NOMO-1 (cell line): ENCODE measurements around the gene MEIOSIN.
"Not testable (repeated sequence)": the region's sequence is repeated elsewhere in the genome, so short reads cannot be mapped to it uniquely, and the experiment has no call there.

Experiments
- DNase-seq, 2 experiments: peaks; one replicate each; lab custom pipeline; 2025; ENCODE audit not compliant: unreplicated experiment in 2 of 2; lab: John Stamatoyannopoulos, UW

The MEIOSIN gene, protein sequence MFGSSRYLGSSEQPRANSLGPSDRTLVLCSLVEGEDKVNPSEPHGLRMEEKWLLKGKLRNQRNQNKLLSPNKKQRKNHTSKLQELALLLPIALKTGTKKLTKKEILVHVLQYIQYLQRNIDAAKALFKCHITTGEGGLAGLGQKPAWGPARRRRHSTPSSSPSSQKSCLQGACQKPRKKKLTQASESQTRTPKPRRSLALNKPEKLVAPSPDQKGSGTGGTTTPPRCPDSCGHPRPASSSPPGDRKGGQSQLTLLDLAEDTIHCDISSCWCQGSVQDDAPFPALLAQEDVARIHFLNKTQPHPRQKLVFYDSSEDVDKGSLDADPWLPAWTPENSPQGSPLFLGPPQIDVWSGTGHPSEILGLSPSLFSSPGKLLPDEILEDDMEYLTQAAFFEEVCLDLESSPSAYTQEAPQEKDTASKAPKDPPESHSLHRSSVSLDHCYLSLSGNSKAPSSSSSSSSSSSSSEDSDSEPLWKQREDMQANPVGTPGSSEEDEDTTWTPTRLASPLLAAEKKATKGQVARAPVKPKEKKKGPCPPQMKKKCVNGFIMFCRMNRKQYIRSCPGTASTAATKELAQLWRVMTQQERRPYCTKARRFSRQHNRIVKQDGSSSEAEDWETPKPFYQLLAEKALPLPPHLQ

DNA sequence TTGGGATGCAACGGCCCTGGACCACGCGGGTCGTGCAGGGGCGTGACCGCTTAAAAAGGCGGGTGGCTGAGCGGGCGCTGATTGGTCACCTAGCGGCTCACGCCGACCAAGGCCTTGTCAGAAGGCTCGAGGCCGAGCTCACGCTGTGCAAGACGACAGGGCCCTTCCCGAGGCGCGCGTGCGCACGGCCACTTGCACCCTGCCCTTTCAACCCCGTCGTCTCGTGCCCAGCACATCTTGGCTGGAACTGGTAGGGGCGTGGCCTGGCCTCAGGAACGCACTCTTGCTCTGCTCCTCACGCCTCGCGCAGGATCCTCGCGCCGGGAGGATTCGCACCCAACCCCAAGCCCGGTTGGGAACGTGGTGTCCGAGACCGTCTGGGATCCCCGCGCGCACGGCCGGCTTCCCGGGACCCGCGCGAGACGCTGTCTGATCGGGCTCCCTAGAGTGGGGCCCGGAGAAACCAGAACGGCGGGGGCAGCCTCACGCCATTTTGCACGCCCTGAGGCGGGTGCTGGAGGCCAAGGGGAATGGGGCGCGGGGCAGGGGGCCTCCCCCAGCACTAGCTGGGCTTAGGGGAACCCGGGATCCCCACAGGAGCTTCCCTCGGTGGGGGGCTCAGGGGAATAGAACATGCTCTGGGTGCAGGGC is at the start of gene MEIOSIN:
MEIOSIN (plus strand) TSS at position 280 of the 651 bp plus-strand sequence. CDS start 1,938 bp downstream, outside the sequence.
- DNase-seq, result no peak

DNA sequence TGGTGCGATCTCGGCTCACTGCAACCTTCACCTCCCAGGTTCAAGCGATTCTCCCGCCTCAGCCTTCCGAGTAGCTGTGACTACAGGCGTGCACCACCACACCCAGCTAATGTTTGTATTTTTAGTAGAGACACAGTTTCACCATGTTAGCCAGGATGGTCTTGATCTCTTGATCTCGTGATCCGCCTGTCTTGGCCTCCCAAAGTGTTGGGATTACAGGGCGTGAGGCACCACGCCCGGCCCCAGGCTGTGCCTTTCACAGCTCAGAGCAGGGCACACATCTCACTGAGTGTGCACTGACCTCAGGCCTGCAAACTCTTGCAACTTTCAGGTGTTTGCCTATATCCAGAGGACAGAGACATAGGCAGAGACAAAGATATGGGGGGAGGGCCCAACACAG is 48.2 kb upstream of the MEIOSIN start:
- not testable (repeated sequence) for DNase-seq

DNA sequence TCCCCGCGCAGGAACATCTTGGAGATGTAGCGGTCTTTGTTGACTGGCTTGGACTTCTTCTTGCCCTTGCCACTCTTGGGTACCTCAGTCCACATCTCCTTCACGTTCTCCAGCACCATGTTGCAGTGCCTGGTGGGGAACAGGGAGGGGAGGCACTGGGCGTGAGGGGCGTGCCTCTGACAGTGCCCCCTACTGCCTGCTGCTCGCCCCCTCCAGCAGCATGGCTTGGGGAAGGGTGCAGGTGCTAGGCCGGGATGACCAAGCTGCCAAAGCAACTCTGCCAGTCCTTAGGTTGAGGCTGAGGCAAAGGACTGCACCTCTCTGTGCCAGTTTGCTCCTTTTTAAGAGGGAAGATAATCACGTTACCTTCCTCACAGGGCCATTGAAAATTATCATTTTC is 45.6 kb upstream of the MEIOSIN start:
- no peak for DNase-seq

DNA sequence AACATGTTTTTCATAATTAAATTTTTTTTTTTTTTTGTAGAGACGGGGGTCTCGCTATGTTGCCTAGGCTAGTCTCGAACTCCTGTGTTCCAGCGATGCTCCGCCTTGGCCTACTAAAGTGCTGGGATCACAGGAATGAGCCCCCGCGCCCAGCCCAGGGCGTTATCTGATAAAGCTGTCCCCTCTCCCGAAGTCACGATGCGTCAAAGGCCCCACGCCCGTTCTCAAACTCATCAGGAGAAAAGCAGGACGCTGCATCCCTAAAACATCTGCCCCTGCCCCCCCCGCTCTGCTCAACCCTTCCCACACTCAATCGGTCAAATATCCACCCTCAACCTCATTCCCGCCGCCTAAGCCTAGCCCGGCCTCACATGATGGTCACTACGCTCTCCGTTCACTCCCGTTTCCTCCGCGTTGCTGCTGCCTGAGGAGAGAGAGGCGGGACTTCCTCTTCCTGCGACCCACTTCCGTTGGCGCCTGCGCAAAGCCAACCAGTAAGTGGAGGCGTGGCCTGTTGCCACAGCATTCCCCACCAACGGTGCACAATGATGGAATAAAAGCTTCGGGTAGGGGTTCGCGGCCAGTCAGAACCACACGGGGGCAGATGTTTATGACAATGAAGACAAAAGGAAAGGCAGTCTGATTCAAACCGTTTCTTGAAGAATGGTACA is 41.6 kb upstream of the MEIOSIN start, which contains the start of gene SNRPD2:
SNRPD2 (minus strand) TSS at position 438 of the 671 bp plus-strand sequence; CDS start at position 373, 65 bp downstream.
- peak; percentile 87 to 94 for DNase-seq

DNA sequence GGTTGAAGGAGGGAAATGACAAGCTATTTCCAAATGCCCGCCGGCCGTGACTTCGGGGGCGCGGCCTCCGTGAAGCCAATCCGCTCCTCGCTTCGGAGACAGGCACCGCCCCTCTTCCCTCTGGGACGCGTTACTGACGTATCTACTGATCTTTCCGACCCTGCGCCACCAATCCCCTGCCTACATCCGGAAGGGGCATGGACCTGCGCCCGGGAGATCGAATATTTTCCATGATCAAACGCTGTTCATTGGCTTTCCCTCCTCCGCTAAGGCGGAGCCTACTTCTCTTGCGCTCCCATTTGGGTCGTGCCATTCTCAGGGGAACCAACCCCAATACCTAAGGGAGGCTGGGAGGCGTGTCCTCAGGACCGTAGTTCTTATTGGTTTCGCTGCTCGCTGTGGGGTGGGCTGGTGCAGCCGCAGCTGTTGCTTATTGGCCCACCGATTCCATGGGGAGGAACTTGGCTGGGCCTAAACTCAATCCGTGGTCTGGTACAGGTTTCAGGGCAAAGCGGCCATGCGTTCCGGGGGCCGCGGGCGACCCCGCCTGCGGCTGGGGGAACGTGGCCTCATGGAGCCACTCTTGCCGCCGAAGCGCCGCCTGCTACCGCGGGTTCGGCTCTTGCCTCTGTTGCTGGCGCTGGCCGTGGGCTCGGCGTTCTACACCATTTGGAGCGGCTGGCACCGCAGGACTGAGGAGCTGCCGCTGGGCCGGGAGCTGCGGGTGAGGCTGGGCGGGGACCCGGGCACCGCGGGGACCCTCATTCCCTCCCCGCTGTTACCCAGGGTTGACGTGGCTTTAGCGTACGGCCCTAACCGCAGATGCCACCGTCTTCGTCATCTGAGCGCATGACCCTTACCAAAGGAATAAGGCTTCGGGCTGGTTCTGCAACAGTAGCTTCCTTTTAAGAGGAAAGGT is 40.8 kb upstream of the MEIOSIN start, which contains the start of gene QPCTL:
QPCTL (plus strand) TSS at position 480 of the 919 bp plus-strand sequence; CDS start at position 518, 38 bp downstream.
- DNase-seq, result peak; percentile 100

DNA sequence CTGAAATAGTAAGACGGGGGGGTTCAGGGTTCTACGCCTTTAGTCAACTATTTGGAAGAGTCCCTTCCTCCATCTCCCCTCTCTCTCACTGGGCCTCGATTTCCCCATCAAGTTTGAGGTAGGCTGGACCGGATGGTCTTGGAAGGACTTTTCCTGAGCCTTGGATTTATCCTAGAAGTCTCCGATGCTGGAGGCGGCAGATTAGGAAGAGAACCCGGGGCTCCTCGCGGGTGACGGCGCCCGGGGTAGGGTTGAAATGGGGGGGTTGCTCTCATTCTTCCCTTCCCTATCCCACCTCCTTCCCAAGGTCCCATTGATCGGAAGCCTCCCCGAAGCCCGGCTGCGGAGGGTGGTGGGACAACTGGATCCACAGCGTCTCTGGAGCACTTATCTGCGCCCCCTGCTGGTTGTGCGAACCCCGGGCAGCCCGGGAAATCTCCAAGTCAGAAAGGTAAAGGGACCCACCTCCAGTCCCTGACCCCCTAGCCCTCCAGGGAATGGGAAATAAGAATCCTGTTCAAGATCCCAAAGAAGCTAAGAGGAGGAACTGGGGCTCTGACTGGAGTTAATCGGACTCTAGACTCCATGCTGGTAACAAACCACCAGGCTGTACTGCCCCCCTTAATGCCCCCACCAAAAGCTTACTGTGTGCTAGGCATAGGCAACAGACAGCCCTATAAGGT is 40.0 kb upstream of the MEIOSIN start:
- DNase-seq, result peak; percentile 30 to 33

DNA sequence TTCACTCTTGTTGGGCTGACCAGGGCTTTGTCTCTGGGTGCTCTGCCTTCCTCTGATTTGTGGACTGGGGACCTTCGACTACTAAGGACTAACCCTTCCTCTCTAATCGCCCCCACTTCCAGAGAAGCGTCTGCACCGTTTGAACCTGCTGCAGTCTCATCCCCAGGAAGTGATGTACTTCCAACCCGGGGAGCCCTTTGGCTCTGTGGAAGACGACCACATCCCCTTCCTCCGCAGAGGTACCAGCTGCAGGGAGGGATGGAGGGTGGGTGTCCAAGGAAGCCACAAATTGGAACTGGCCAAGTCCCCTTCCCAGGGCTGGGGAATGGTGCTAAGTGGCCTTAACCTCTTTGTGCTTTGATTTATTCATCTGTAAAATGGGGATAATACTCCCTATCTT is 31.6 kb upstream of the MEIOSIN start:
- DNase-seq, result no peak

DNA sequence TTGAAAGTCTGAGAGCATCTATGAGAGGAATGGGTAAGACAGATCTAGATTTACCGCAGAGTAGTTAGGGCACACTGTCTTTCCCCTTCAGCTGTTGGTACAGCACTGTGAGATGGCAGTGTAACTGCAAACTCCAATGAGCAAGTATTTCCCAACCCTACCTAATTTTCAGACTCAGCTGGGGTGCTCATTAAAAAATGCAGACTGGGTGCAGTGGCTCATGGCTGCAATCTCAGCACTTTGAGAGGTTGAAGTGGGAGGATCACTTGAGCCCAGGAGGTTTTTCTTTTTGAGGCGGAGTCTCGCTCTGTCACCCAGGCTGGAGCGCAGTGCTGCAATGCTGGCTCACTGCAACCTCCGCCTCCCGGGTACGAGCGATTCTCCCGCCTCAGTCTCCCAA is 28.1 kb upstream of the MEIOSIN start:
- no peak for DNase-seq

DNA sequence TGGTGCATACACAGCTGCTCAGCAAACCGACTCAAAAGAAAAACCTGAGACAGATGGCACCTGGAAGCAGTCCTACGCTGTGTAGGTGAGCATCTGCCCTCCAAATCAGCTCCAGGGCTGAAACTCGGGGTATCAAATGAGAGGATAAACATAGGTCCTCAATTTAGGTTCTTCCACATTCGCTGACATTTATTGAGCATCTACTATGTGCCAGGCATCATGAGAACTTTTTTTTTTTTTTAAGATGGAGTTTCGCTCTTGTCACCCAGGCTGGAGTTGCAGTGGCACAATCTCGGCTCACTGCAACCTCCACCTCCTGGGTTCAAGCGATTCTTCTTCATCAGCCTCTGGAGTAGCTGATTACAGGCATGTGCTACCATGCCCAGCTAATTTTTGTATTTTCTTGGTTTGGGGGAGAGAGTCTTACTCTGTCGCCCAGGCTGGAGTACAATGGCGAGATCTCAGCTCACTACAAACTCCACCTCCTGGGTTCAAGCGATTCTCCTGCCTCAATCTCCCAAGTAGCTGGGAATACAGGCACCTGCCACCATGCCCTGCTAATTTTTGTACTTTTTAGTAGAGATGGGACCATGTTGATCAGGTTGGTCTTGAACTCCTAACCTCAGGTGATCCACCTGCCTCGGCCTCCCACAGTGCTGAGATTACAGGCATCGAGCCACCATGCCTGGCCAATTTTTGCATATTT is 27.4 kb upstream of the MEIOSIN start:
- DNase-seq, result no peak

DNA sequence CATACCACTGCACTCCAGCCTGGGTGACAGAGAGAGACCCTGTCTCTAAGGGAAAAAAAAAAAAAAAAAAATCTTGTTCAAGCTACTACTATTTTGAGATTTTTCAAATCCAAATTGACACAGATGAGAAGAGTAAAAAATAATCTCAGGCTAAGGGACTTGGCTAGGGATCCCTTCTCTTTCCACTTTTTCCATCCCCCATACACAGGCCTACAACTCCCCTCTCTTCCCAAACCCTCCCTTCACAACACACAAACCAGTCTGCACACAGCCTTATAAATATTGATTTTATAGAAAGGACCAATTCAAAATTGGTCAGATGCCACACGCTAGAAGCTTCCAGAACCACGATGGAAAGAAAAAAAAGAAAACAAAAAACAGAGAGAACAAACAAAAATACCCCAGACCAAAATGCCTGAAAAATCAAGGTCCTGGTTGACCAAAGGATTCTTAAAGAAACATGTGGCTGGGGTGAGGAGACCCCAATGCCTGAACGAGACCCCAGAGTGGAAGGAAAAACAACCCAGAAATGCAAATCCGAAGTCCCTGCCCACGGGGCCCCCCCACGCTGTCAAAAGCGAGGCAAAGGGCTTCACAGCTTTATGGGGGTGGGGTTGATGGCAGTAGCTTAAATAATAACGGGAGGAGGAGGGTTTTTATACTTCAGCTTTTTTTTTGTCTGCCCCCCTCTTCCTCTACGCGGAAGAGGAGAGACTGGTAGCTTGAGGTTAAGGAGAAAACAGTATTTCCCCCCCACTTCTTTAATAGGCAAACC is 22.7 kb upstream of the MEIOSIN start:
- DNase-seq, result no peak

DNA sequence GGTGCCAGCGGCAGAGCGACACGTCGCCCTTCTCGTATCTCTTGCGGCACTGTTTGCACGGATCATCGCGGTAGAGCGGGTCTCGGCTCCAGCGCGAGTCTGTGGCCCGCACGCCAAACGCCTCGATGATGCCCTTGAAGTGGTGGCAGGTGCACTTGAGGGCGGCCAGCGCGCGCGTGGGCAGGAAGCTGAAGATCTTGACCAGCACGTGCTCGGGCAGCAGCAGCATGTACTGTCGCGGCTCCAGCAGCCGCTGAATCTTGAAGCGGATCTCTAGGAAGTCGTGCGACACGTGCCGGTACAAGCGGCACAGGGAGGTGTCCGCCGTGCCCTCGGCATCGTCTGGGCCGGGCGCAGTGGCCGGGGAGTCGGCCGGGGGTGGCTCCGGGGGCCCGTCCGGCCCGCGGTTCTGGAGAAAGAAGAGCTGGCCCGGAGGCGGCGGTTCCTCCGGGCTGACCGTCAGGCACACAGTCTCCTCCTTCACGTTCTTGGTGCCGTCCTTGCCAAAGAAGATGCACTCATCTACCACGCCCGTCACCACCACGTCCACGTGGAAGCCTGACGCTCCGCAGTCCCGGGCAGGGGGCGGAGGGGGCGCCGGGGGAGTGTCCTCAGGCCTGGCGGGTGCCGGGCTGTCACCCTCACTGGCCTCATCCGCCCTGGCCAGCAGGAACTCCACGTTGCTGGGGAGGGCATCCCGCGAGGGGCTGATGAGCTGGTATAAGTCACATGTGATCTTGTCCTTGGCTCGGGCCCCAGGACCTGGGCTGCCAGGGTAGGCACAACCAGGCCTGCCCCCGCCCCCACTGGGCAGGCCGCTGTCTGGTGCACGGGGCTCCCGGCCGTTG is 21.2 kb upstream of the MEIOSIN start:
- DNase-seq, result no peak

DNA sequence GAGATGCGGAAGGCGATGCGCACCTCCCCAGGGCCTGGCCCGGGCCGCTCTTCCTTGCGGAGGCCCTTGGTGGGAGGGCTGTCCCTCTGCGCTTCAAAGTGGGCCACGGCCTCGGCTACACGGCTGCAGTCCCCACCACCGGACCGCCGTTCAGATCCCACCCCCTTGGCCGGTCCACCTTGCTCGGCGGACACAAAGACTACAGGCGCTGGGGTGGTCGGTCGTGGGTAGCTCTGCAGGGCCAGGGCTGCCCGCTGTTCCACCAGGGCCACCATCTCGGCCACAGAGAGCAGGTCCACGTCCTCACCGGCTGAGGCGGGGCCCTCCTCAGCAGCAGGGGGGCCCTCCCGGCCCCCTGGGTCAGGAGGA is 20.6 kb upstream of the MEIOSIN start:
- no peak for DNase-seq

DNA sequence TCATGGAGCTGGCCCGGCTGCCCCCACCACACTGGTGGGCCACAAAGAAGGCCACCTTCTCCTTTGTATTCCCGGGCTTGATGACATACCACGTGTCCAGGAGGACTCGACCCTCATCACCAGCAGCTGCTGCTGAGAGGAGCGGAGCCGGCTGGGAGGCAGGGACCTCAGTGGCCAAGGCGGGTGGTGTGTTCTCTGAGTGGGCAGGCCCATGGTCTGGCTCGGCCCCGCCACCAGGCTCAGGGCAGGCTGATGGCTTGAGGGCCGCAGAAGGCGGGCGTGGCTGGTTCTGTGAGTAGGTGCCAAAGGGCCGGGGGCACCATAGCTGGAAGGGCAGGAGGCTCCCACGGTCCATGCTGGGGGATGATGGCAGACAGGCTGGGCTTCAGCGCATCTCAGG is 20.1 kb upstream of the MEIOSIN start:
- DNase-seq, result no peak

DNA sequence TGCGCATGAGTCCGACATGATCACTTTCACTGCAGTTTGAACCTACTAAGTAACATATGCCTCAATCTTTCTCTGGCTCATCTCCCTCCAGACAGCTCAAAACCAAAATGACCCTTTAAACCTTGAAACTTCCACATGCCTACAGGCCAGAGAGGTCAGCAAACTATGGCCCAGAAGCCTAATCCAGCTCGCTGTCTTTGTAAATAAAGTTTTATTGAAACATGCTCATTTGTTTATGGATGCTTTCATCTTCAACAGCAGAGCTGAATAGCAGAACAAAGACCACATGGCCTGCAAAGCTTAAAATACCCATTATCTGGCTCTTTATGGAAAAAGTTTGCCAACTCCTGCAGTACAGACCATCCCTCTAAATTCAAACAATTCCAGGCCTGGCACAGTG is 18.1 kb upstream of the MEIOSIN start:
- no peak for DNase-seq

DNA sequence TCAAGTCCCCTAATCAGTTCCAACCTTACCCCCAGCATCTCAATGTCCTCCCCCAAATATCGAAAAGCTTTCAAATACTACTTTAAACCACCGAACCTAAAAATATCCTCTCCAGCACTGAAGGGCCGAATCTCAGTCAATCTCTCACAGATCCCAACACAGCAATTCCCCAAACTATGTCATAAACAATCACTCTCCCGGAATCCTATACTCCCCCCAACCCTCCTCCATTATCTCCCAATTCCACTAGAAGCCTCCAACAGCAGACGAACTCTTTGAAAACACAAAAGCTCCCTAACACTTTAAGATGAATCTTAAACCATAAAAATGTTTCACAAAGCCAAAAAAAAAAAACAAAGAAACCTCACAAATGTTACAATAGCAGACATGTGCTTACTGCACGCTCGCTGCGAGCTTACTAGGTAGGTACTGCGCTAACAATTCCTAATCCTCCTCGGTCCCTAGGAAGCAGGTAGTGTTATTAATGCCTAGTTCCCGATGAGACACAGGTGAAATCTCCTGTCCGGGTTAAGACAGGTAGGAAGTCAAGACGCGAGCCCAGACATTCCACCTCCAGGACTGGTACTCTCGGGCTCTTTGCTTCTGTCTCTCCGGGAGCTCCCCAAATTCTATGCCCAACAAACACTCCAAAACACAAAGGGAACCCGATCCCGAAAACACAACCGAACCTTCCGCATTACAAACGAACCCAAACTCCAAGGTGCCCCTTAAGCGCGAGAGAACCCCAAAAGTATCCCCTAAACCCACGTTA is 16.7 kb upstream of the MEIOSIN start:
- DNase-seq, result peak in 1 of 2 experiments; percentile 20
